Measurements from ENCODE around the gene HOXA2. TPM values are rescaled to one million over a fixed set of nuclear protein-coding genes. Genes with fewer than 3 reads are reported as not detected.

HOXA2 gene
- total RNA-seq, 1 donor from 2014 or later, result not detected

DNA sequence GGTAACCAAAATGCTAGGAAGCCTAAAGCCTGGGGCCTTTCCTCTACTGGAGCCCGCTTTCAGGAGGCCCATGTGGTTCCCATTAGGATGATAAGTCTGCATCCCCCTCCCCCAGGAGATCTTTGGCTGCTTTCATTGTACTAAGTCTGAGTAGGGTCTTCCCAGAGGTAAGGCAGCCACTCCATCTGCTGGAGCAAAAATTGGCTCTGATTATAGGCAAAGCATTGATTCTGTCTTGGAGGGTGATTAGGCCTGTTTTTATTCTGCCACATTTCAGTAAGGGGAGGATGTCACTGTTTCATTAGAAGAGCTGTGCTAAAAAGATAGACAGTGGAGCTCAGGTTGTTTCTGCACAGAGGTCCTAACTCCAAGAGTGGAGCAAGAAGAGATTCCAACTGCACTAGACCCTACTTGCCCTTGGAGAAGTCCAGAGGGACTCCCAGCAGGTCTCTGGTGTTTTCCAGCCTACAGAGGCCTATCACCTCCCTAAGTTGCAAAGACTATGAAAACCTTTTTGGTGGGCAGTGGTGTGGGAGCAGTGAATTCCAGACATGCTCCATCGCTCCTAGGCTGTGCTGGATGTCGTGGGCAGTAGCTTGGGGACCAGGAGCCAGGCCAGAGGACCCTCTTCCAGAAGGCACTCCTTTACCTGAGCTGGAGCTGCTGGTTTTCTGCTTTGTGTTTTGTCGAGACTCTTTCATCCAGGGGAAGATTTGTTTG lies 7.1 kb upstream of the HOXA2 start:
- peaks cover 9% of the 10 kb centered on the region for H3K27me3 Mint-ChIP-seq (ENCODE audit: insufficient read depth)

DNA sequence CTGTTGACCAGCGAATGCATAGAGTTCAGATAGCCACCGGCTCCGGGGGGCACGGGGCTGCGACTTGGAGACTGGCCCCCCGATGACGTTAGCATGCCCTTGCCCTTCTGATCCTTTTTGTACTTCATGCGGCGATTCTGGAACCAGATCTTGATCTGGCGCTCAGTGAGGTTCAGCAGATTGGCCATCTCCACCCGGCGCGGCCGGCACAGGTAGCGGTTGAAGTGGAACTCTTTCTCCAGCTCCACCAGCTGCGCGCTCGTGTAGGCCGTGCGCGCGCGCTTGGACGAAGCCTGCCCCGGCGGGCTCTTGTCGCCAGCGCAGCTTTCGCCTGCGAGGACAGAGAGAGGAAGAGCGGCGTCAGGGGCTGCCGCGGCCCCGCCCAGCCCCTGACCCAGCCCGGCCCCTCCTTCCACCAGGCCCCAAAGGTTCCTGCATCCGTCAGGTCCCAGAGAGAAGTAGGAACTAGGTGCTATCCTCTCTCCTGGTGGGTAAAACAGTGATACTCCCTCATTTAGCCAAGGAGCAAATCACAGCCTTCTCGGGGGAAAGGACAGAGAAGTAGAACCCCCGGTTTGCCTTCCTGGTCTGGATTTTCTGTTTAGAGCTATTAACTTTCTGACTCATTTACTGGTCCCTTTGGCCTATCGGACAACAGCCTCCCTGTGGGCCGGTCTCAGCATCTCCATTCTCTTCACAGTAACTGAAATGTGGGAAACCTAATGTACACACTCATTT lies 6.1 kb upstream of the HOXA2 start:
- H3K4me1 Mint-ChIP-seq (ENCODE audit: low read depth), result peaks cover 5% of the 10 kb centered on the region
- H3K9me3 Mint-ChIP-seq, result no peaks in the 10 kb centered on the region
- no peak overlapping the region for H3K4me3 Mint-ChIP-seq
- no peak overlapping the region for H3K27ac Mint-ChIP-seq
- intact Hi-C loops (cut with micrococcal nuclease), result no loop called here
- no peaks in the 10 kb centered on the region for H3K36me3 Mint-ChIP-seq (ENCODE audit: low read depth)
- DNase-seq (ENCODE audit: low spot score), result no peak
- peaks cover 18% of the 10 kb centered on the region for H3K27me3 Mint-ChIP-seq (ENCODE audit: insufficient read depth)

More for the DNA sequence above, 7.1 kb upstream of the HOXA2 start:
- no peak for DNase-seq (ENCODE audit: low spot score)
- Mint-ChIP-seq H3K4me3 (no peak overlapping the region), H3K36me3 (ENCODE audit: low read depth) (no peaks in the 10 kb centered on the region), H3K4me1 (ENCODE audit: low read depth) (no peaks in the 10 kb centered on the region), H3K9me3 (no peaks in the 10 kb centered on the region), H3K27ac (no peak overlapping the region)
- intact Hi-C loops (cut with micrococcal nuclease), result no loop called here

DNA sequence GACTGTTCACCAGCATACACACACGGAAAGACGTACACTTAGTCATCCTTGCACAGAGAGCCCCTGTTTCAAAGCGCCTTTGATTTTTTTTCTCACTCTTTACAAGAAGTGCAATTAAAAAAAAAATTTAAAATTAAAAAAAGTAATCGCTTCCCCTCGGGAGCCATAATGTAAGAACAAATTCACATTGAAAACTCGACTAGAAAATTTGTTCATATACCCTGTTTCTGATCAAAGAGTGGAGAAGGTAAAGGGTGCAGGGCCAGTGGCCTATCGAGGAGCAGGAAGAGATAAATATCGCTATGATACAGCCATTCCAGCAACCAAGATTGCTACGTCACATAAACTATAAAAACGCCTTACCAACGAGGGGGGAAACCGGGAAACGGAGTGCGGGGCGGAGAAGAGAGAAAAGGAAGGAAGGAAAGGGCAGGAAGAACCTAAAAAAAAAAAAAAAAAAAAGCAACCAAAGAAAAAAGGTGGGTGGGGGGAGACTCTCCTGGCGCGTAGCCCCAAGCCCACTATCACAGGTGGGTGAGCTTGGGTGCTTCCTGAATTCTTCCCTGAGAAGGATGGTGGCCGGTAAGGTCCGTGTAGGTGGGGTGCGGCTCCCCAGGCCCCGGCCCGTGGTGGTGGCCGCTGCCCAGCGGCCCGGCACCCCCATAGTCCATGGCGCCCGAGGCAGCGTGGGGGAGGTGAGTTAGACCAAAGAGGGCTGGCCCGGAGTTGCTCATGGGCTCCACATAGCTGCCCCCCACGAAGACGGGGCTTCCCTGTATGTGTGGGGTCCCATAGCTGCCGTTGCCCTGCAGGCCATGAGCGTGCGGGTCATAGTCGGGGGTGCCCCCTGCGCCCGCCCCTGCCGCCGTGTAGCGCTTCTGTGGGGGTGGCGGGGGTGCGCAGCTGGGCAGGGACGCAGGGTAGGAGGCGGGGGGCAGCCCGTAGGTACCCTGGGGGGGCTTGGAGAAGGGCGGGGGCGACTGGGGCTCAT lies 5.2 kb upstream of the HOXA2 start:
- Mint-ChIP-seq H3K27ac (no peak overlapping the region), H3K27me3 (ENCODE audit: insufficient read depth) (peaks cover 27% of the 10 kb centered on the region), H3K4me1 (ENCODE audit: low read depth) (peaks cover 9% of the 10 kb centered on the region), H3K9me3 (no peaks in the 10 kb centered on the region), H3K36me3 (ENCODE audit: low read depth) (no peaks in the 10 kb centered on the region), H3K4me3 (no peak overlapping the region)
- DNase-seq (ENCODE audit: low spot score), result no peak
- intact Hi-C loops (cut with micrococcal nuclease), result no loop called here

DNA sequence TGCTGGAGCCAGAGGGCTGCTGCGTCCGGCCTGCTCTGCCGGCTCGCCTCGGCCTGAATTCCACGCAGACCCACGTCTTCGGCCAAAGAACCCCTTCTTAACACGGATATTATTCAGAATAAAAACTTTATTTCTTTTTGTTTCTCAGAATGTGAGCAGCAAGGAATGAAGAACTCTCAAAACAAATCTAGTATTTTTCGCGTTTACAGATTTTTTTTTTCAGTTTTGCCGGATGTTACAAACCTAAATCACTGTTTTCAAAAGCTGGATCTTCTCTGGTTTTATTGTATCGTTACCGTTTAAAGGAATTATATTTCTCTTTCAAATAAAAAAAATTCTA lies 4.4 kb upstream of the HOXA2 start:
- peaks cover 33% of the 10 kb centered on the region for H3K27me3 Mint-ChIP-seq (ENCODE audit: insufficient read depth)
- H3K4me1 Mint-ChIP-seq (ENCODE audit: low read depth), result peaks cover 13% of the 10 kb centered on the region
- DNase-seq (ENCODE audit: low spot score), result no peak
- H3K36me3 Mint-ChIP-seq (ENCODE audit: low read depth), result no peaks in the 10 kb centered on the region
- no peaks in the 10 kb centered on the region for H3K9me3 Mint-ChIP-seq
- no peak overlapping the region for H3K27ac Mint-ChIP-seq
- H3K4me3 Mint-ChIP-seq, result no peak overlapping the region
- intact Hi-C loops (cut with micrococcal nuclease), result no loop called here

DNA sequence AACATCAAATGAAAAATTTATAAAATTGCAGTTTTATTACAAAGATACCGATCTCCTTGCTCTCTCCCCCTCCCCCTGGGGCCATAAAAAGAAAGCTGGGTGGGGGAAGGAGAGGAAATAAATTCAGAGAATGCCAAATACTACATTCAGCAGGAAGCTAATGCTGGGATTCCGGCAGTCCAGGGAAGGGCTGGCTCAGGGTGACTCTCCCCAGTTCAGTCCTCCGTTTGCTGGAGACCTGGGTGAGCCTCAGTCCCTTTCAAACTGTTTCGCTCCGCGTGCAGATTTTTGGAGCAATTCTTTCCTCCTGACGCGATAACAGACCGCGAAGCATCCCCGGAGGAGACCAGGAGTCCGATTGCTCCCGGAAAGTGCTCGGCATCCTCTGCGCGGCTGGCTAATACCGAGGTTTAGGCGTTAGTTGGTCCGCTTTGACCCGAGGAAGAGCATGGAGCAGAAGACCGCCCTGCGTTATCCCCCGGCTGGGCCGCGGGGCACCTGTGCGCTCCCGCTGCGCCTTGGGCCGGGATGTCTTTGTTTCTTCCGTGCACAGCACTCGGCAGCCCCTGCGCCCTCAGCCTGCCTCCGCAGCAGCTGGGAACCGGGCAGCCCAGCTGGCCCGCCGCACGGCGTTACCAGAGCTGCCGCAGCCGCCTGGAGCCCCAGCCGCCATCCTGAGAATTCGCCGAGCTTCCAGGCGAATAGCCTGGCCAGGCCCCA lies 3.9 kb upstream of the HOXA2 start:
- Mint-ChIP-seq H3K27ac (no peak overlapping the region), H3K36me3 (ENCODE audit: low read depth) (no peaks in the 10 kb centered on the region), H3K4me3 (no peak overlapping the region), H3K4me1 (ENCODE audit: low read depth) (peaks cover 13% of the 10 kb centered on the region), H3K9me3 (no peaks in the 10 kb centered on the region), H3K27me3 (ENCODE audit: insufficient read depth) (peaks cover 39% of the 10 kb centered on the region)
- intact Hi-C loops (cut with micrococcal nuclease), result no loop called here
- DNase-seq (ENCODE audit: low spot score), result no peak

DNA sequence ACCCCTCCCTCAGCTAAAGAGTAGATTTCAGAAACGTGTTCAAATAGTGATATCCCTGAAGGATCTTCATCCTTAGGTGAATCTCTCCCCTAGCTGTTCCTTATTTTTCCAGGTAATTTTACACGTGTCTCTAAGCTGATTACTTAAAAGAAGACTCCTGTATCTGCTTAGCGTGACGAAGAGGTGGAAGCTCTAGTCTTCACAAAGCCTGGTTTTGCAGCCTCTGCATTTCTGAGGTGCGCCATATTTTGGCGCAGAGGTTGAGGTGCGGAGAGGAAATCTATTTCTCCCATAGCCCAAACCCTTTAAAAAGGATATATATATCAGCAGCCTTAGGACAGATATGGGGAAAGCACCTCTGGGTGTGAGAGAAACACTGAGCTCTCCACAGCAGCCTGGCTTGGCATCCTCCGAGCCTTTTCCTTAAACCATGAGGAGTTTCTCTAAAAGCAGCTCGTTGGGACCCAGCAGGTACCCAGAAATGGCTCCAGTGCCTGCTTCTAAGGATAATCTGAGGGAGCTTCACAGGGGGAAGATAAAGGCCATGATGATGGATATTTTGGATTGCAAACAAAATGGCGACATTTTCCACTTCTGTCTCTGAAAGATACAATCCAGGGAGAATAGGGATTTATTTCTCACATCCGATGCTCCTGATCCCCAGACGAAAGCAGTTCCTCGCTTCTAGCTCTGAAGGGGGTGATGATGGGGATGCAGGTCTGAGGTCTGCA lies 3.0 kb upstream of the HOXA2 start:
- peaks cover 13% of the 10 kb centered on the region for H3K4me1 Mint-ChIP-seq (ENCODE audit: low read depth)
- no peaks in the 10 kb centered on the region for H3K9me3 Mint-ChIP-seq
- H3K36me3 Mint-ChIP-seq (ENCODE audit: low read depth), result no peaks in the 10 kb centered on the region
- H3K27me3 Mint-ChIP-seq (ENCODE audit: insufficient read depth), result peaks cover 47% of the 10 kb centered on the region
- H3K27ac Mint-ChIP-seq, result no peak overlapping the region
- intact Hi-C loops (cut with micrococcal nuclease), result no loop called here
- no peak for DNase-seq (ENCODE audit: low spot score)
- no peak overlapping the region for H3K4me3 Mint-ChIP-seq

DNA sequence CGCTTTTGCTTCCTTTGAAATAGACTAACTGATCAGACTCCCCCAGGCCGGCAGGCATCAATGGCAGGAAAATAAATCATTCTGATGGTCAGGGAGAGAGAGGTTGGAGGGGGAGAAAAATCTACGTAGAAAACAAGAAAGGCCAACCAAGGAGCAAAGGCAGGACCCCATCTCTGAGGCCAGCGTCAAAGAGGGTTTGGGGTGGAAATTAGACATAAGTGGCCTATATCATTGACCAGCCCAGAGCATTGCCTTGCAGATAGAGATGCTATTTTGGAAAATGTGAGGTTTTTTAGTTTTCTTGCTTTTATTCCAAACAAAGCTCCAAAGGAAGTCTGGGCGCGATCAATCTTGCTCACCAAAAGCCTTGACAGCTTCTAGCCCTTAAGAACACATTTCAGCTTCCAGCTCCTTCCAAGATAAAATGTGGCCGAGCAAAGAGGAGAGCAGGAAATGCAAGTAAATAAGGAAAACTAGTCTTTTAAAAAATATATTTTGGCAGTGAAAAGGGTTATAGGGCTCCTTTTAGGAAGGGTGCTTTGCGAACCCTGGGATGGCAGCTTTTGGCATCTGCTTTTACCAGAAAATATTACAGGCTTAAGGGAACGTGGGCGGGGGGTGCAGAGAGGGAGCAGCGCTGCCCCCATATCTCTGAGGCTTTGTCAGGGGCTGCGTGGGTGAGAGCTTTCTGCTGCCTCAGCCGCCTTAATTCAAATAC lies 2.0 kb upstream of the HOXA2 start:
- Mint-ChIP-seq H3K27me3 (ENCODE audit: insufficient read depth) (peaks cover 51% of the 10 kb centered on the region), H3K36me3 (ENCODE audit: low read depth) (no peaks in the 10 kb centered on the region), H3K27ac (no peak overlapping the region), H3K9me3 (no peaks in the 10 kb centered on the region), H3K4me3 (no peak overlapping the region), H3K4me1 (ENCODE audit: low read depth) (peaks cover 13% of the 10 kb centered on the region)
- DNase-seq (ENCODE audit: low spot score), result no peak
- intact Hi-C loops (cut with micrococcal nuclease), result no loop called here

DNA sequence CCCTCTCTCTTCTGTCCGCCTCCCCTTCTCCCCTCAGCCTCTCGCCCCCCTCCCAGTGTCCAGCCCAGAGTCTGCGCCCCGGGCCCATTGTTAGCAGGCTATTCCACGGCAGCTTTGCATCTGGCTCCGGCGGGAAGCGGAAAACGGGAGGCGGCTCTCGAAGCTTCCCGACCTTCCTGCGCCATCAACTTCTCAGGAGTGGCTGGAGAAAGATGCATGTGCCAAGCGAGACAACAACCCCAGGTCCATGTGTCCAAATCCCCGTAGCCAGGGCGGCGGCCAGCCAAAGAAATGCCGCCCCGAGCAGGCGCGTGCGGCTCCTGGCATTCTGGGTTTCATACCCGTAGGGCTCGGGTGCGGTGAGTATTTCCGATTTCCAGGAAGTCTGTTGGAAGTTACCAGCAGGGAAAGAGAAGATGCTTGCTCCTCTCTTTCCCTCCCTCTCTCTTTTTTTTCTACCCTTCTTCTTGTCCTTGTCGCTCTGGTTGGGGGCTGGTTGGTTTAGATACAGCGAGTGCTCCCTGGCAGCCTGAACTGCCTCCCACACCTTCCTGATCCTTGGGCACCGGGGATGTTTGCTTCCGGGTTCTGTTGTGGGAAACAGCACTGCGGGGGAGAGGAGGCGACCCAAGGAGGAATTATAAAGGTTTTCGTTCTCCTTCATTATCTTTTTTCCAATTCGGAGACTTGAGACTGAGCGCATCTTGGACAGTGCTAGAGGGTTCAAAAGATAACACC lies 1.2 kb upstream of the HOXA2 start:
- H3K36me3 Mint-ChIP-seq (ENCODE audit: low read depth), result peaks cover 3% of the 10 kb centered on the region
- H3K9me3 Mint-ChIP-seq, result no peaks in the 10 kb centered on the region
- DNase-seq (ENCODE audit: low spot score), result no peak
- peaks cover 59% of the 10 kb centered on the region for H3K27me3 Mint-ChIP-seq (ENCODE audit: insufficient read depth)
- intact Hi-C loops (cut with micrococcal nuclease), result no loop called here
- H3K27ac Mint-ChIP-seq, result no peak overlapping the region
- H3K4me1 Mint-ChIP-seq (ENCODE audit: low read depth), result peaks cover 13% of the 10 kb centered on the region
- H3K4me3 Mint-ChIP-seq, result no peak overlapping the region

DNA sequence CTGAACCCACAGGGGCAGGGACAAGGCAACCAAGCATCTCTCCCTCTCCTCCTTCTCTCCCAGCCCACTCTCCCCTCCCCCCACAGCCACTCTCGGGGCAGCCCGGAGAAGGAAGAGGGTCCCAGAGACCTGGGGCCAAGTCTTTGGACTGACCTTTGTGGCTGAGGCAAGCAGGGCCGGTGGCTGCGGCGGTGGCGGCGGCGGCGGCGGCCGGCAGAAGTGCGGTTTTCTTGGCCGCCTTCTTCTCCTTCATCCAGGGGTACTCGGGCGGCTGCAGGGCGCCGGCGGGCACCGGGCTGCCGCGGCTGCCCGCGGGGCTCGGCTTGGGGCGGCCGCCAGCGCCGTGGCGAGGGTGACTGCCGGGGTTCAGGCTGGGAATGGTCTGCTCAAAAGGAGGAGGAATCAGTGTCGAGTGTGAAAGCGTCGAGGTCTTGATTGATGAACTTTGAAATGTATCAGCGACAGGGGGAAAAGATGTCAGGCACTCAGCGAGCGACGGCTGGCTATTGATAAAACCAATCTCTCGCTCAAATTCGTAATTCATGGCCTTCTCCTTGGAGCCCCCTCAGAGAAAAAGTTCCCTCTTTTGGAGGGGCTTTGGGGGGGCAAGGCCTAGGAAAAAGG lies 414 bp downstream of the HOXA2 start:
- Mint-ChIP-seq H3K4me3 (no peak overlapping the region), H3K4me1 (ENCODE audit: low read depth) (peaks cover 17% of the 10 kb centered on the region), H3K9me3 (no peaks in the 10 kb centered on the region), H3K27me3 (ENCODE audit: insufficient read depth) (peaks cover 71% of the 10 kb centered on the region), H3K36me3 (ENCODE audit: low read depth) (peaks cover 3% of the 10 kb centered on the region), H3K27ac (no peak overlapping the region)
- no peak for DNase-seq (ENCODE audit: low spot score)
- intact Hi-C loops (cut with micrococcal nuclease), result no loop called here

DNA sequence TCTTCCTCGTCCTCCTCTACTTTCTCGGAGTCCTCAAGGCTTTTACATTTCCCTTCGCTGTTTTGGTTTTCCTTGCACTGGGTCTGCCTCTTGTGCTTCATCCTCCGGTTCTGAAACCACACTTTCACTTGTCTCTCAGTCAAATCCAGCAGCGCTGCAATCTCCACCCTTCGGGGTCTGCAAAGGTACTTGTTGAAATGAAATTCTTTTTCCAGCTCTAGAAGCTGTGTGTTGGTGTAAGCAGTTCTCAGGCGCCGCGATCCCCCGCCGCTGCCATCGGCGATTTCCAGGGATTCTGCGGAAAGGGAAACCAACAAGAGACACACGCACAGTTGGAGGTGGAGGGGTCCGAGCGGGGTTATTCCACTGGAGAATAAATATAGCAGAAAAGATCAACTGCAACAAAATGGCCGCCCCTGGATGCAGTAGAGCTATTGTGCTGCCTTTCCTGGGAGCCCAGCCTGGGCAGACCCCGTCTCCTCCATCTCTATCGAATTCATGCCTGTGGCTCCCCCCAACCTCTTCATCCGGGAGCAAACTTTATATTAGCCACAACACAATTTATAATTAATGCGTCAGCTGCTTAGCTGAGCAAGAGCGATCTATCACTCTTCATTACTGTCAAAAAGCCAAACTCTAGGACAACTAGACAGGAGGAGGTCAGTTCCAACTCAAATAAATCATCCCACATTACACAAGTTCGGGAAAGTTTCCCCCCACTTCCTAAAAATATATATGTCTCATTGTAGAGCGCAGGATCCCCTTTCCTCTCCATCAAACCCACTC lies 1.1 kb downstream of the HOXA2 start:
- intact Hi-C loops (cut with micrococcal nuclease), result no loop called here
- Mint-ChIP-seq H3K4me3 (no peak overlapping the region), H3K9me3 (no peaks in the 10 kb centered on the region), H3K36me3 (ENCODE audit: low read depth) (peaks cover 3% of the 10 kb centered on the region), H3K27me3 (ENCODE audit: insufficient read depth) (peaks cover 73% of the 10 kb centered on the region), H3K4me1 (ENCODE audit: low read depth) (peaks cover 19% of the 10 kb centered on the region), H3K27ac (no peak overlapping the region)
- no peak for DNase-seq (ENCODE audit: low spot score)

Data from activated T-helper 1 cell treated with anti-CD3 and anti-CD28 coated beads, Interleukin-12 subunit alpha, Interleukin-12 subunit beta, Interleukin-2, Interleukin-4 antibody, amounts not matched to agents 30 ng/mL and 10 ng/mL and 1 ng/mL, durations not matched to agents 14 hours and 24 hours and 36 hours (primary cell).